ENCODE data around the gene MBOAT2. TPM values are rescaled to one million over a fixed set of nuclear protein-coding genes. Genes with fewer than 3 reads are reported as not detected.

The MBOAT2 gene
- total RNA-seq, 1 donor from 2014 or later, result 1.7 TPM

DNA sequence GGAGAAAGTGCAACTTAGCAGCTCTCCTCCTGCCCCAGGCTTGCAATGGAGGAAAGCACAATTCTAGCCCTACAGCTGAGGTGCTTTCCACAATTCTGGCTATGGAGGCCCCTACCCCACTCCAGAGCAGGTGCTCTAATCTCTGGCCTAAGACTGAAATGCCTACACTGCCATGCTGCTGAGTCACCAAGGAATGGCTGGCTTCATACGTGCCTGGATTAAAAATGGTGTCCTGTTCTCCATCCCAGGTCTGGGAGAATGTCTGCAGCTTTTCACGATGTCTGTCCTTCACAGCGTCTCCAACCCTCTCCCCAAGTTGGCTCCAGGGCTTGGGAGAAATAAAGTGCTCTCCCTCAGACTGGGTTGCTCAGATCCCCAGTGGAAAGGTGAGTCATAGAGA, 48.5 kb downstream of the MBOAT2 start:
- ATAC-seq (ENCODE audit: low read depth) (no peak), DNase-seq (no peak)
- peaks cover 2% of the 10 kb centered on the region for H3K27me3 Mint-ChIP-seq
- CTCF ChIA-PET, result no interaction called here
- intact Hi-C loops (cut with micrococcal nuclease), result no loop called here
- POLR2A ChIA-PET, result no interaction called here
- TF ChIP-seq, protein P1, sequence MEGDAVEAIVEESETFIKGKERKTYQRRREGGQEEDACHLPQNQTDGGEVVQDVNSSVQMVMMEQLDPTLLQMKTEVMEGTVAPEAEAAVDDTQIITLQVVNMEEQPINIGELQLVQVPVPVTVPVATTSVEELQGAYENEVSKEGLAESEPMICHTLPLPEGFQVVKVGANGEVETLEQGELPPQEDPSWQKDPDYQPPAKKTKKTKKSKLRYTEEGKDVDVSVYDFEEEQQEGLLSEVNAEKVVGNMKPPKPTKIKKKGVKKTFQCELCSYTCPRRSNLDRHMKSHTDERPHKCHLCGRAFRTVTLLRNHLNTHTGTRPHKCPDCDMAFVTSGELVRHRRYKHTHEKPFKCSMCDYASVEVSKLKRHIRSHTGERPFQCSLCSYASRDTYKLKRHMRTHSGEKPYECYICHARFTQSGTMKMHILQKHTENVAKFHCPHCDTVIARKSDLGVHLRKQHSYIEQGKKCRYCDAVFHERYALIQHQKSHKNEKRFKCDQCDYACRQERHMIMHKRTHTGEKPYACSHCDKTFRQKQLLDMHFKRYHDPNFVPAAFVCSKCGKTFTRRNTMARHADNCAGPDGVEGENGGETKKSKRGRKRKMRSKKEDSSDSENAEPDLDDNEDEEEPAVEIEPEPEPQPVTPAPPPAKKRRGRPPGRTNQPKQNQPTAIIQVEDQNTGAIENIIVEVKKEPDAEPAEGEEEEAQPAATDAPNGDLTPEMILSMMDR (IDR thresholded peaks at IDR 0.05), result no peak
- H3K9me3 Mint-ChIP-seq, result peaks cover 16% of the 10 kb centered on the region
- H3K36me3 Mint-ChIP-seq (ENCODE audit: low read depth), result no peaks in the 10 kb centered on the region
- no peak overlapping the region for H3K4me3 Mint-ChIP-seq
- H3K27ac Mint-ChIP-seq, result no peak overlapping the region
- H3K4me1 Mint-ChIP-seq, result no peaks in the 10 kb centered on the region

DNA sequence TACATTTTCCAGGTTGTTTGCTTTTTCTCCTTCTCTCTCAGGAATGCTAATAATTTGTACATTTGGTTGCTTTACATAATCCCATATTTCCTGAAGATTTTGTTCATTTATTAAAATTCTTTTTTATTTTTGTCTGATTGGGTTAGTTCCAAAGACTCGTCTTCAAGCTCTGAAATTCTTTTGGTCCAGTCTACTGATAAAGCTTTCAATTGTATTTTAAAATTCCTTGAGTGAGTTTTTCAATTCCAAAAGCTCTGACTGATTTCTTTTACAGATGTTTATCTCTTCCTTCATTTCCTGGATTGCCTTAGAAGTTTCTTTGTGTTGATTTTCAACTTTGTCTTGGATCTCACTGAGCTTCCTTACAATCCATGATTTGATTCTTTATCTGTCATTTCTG, 50.0 kb downstream of the MBOAT2 start:
- DNase-seq, result no peak
- TF ChIP-seq, protein P1 (IDR thresholded peaks at IDR 0.05), result no peak
- Mint-ChIP-seq H3K4me3 (no peak overlapping the region), H3K27me3 (peaks cover 2% of the 10 kb centered on the region), H3K4me1 (no peaks in the 10 kb centered on the region), H3K36me3 (ENCODE audit: low read depth) (no peaks in the 10 kb centered on the region), H3K9me3 (peaks cover 19% of the 10 kb centered on the region), H3K27ac (no peak overlapping the region)
- intact Hi-C loops (cut with micrococcal nuclease), result no loop called here
- CTCF ChIA-PET, result no interaction called here
- POLR2A ChIA-PET, result no interaction called here
- no peak for ATAC-seq (ENCODE audit: low read depth)

DNA sequence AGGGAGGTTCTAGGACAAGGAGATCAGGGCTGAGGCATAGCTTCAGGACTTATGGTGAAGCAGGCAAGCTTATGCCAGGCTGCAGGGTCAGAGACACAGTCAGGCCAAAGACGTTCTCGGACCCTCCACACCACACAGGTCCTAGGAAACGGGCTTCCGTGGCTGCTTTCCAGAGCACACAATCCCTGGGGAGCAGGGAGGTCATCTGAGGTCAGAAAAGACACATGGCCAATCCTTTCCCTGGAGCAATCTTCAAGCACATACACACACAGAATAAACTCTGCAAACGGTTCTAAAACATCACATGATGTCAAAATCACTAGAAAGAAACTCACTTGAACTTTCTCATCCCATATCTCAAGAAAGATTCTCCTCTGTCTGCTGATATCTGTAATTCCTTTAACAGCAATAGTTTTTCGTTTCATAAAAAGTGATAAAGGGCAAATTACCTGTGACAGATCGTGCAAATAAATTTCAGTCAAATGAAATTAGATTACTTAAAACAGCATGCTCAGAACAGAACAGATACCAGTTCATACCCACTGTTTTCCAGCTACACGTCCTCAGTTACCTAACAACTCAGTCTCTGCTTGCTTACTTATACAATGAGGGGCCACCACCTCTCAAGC, 63.9 kb downstream of the MBOAT2 start:
- Mint-ChIP-seq H3K9me3 (no peaks in the 10 kb centered on the region), H3K36me3 (ENCODE audit: low read depth) (no peaks in the 10 kb centered on the region), H3K27ac (no peak overlapping the region), H3K4me3 (no peak overlapping the region), H3K4me1 (no peaks in the 10 kb centered on the region), H3K27me3 (no peaks in the 10 kb centered on the region)
- no peak for ATAC-seq (ENCODE audit: low read depth)
- POLR2A ChIA-PET, result no interaction called here
- TF ChIP-seq, protein P1 (IDR thresholded peaks at IDR 0.05), result no peak
- intact Hi-C loops (cut with micrococcal nuclease), result no loop called here
- DNase-seq, result no peak
- CTCF ChIA-PET, result no interaction called here

DNA sequence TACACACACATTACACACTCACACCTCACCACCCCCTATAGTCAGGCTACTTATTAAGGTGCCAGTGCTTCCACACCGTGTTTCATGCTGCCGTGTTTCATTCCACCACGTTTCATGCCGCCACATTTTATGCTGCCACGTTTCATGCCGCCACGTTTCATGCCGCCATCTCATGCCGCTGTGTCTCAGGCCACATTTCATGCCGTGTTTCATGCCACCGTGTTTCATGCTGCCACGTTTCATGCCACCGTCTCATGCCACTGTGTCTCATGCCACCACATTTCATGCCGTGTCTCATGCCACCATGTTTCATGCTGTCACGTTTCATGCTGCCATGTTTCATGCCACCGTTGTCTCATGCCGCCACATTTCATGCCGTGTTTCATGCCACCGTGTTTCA, 65.1 kb downstream of the MBOAT2 start:
- ChIA-PET POLR2A (no interaction called here), CTCF (no interaction called here)
- DNase-seq (no peak), ATAC-seq (ENCODE audit: low read depth) (no peak)
- H3K9me3 Mint-ChIP-seq, result no peaks in the 10 kb centered on the region
- no peaks in the 10 kb centered on the region for H3K27me3 Mint-ChIP-seq
- no peaks in the 10 kb centered on the region for H3K36me3 Mint-ChIP-seq (ENCODE audit: low read depth)
- TF ChIP-seq, protein P1 (IDR thresholded peaks at IDR 0.05), result no peak
- no peak overlapping the region for H3K27ac Mint-ChIP-seq
- H3K4me1 Mint-ChIP-seq, result no peaks in the 10 kb centered on the region
- no peak overlapping the region for H3K4me3 Mint-ChIP-seq
- intact Hi-C loops (cut with micrococcal nuclease), result no loop called here

DNA sequence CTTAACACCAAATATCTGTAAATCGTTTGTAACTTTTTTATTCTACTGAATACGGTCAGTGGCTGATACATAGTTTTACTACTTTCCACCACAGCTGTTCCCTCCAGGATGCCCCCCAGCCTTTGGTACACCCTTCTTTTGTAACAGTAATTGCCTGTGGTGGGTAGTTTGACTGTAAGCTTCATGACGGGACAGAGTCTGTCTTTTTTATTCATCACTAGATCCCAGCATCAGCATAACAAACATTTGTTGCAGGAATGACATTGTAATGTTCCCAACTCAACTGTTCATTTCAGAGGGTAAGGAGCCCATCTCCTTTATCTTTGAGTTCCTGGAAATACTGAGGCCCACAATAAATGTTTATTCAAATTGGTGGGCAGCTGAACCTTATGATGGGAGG, 67.5 kb downstream of the MBOAT2 start:
- peaks cover 2% of the 10 kb centered on the region for H3K27me3 Mint-ChIP-seq
- H3K36me3 Mint-ChIP-seq (ENCODE audit: low read depth), result no peaks in the 10 kb centered on the region
- no peak overlapping the region for H3K4me3 Mint-ChIP-seq
- TF ChIP-seq, protein P1 (IDR thresholded peaks at IDR 0.05), result no peak
- intact Hi-C loops (cut with micrococcal nuclease), result no loop called here
- DNase-seq, result no peak
- POLR2A ChIA-PET, result no interaction called here
- no peaks in the 10 kb centered on the region for H3K9me3 Mint-ChIP-seq
- H3K27ac Mint-ChIP-seq, result no peak overlapping the region
- ATAC-seq (ENCODE audit: low read depth), result no peak
- H3K4me1 Mint-ChIP-seq, result no peaks in the 10 kb centered on the region
- CTCF ChIA-PET, result no interaction called here
